ENCODE data around the gene CDPF1. TPM values are rescaled to one million over a fixed set of nuclear protein-coding genes. Genes with fewer than 3 reads are reported as not detected.

The CDPF1 gene
- total and polyA plus RNA-seq, 2 donors from 2014 or later, result 10.2 to 13.3 TPM

GRCh38 chr22:46230262-46230901, 19.7 kb downstream of the CDPF1 start:
- H3K9ac ChIP-seq (ENCODE audit: low read length in 3 of 3), result no peak overlapping the region
- H3K27me3 ChIP-seq (ENCODE audit: control insufficient read depth, insufficient read depth, low read length), result no peaks in the 10 kb centered on the region
- TF ChIP-seq CTCF (IDR thresholded peaks at IDR 0.05; ENCODE audit: borderline replicate concordance, extremely low read depth, insufficient read depth), result no peak
- no peaks in the 10 kb centered on the region for H3K4me1 ChIP-seq (ENCODE audit: control insufficient read depth in 2 of 3, insufficient read depth in 2 of 3, low read depth in 1 of 3, low read length in 3 of 3)
- no peak overlapping the region for H3K4me3 ChIP-seq (ENCODE audit: low read length in 3 of 3)
- H3K9me3 ChIP-seq (ENCODE audit: control insufficient read depth in 2 of 3, insufficient read depth in 1 of 3, low read length in 3 of 3), result no peaks in the 10 kb centered on the region
- FAIRE-seq (no peak), DNase-seq (no peak)
- H3K27ac ChIP-seq (ENCODE audit: low read depth in 2 of 2, low read length in 2 of 2), result no peak overlapping the region
- H3K36me3 ChIP-seq (ENCODE audit: control insufficient read depth in 2 of 3, insufficient read depth in 3 of 3, low read length in 3 of 3), result peaks cover 5 to 28% (median 21%) of the 10 kb centered on the region in 3 donors
- intact Hi-C loops (cut with DNase I), result no loop called here

- Histone ChIP-seq H3K9me3 (ENCODE audit: control insufficient read depth in 2 of 3, insufficient read depth in 1 of 3, low read length in 3 of 3) (no peaks in the 10 kb centered on the region), H3K9ac (ENCODE audit: low read length in 3 of 3) (no peak overlapping the region), H3K4me1 (ENCODE audit: control insufficient read depth in 2 of 3, insufficient read depth in 2 of 3, low read depth in 1 of 3, low read length in 3 of 3) (no peaks in the 10 kb centered on the region), H3K27ac (ENCODE audit: low read depth in 2 of 2, low read length in 2 of 2) (no peak overlapping the region), H3K4me3 (ENCODE audit: low read length in 3 of 3) (no peak overlapping the region), H3K36me3 (ENCODE audit: control insufficient read depth in 2 of 3, insufficient read depth in 3 of 3, low read length in 3 of 3) (peaks cover 6 to 25% (median 17%) of the 10 kb centered on the region in 3 donors), H3K27me3 (ENCODE audit: control insufficient read depth, insufficient read depth, low read length) (no peaks in the 10 kb centered on the region)
- no peak for TF ChIP-seq CTCF (IDR thresholded peaks at IDR 0.05; ENCODE audit: borderline replicate concordance, extremely low read depth, insufficient read depth)
- FAIRE-seq (no peak), DNase-seq (no peak)
- intact Hi-C loops (cut with DNase I), result no loop called here
Observed at GRCh38 chr22:46229701-46230100, 20.4 kb downstream of the CDPF1 start.

- Histone ChIP-seq H3K4me1 (ENCODE audit: control insufficient read depth in 2 of 3, insufficient read depth in 2 of 3, low read depth in 1 of 3, low read length in 3 of 3) (no peaks in the 10 kb centered on the region), H3K4me3 (ENCODE audit: low read length in 3 of 3) (no peak overlapping the region), H3K27ac (ENCODE audit: low read depth in 2 of 2, low read length in 2 of 2) (no peak overlapping the region), H3K36me3 (ENCODE audit: control insufficient read depth in 2 of 3, insufficient read depth in 3 of 3, low read length in 3 of 3) (peaks cover 6 to 26% (median 18%) of the 10 kb centered on the region in 3 donors), H3K27me3 (ENCODE audit: control insufficient read depth, insufficient read depth, low read length) (no peaks in the 10 kb centered on the region), H3K9me3 (ENCODE audit: control insufficient read depth in 2 of 3, insufficient read depth in 1 of 3, low read length in 3 of 3) (no peaks in the 10 kb centered on the region), H3K9ac (ENCODE audit: low read length in 3 of 3) (no peak overlapping the region)
- FAIRE-seq (no peak), DNase-seq (no peak)
- intact Hi-C loops (cut with DNase I), result no loop called here
- TF ChIP-seq CTCF (IDR thresholded peaks at IDR 0.05; ENCODE audit: borderline replicate concordance, extremely low read depth, insufficient read depth), result no peak
Observed at GRCh38 chr22:46226577-46226976, 23.5 kb downstream of the CDPF1 start.

GRCh38 chr22:46225631-46226030, 24.5 kb downstream of the CDPF1 start:
- Histone ChIP-seq H3K9me3 (ENCODE audit: control insufficient read depth in 2 of 3, insufficient read depth in 1 of 3, low read length in 3 of 3) (no peaks in the 10 kb centered on the region), H3K36me3 (ENCODE audit: control insufficient read depth in 2 of 3, insufficient read depth in 3 of 3, low read length in 3 of 3) (peaks cover 10 to 31% (median 21%) of the 10 kb centered on the region in 3 donors), H3K27me3 (ENCODE audit: control insufficient read depth, insufficient read depth, low read length) (no peaks in the 10 kb centered on the region), H3K9ac (ENCODE audit: low read length in 3 of 3) (no peak overlapping the region), H3K4me1 (ENCODE audit: control insufficient read depth in 2 of 3, insufficient read depth in 2 of 3, low read depth in 1 of 3, low read length in 3 of 3) (no peaks in the 10 kb centered on the region), H3K27ac (ENCODE audit: low read depth in 2 of 2, low read length in 2 of 2) (no peak overlapping the region), H3K4me3 (ENCODE audit: low read length in 3 of 3) (no peak overlapping the region)
- intact Hi-C loops (cut with DNase I), result no loop called here
- TF ChIP-seq CTCF (IDR thresholded peaks at IDR 0.05; ENCODE audit: borderline replicate concordance, extremely low read depth, insufficient read depth), result no peak
- DNase-seq, result no peak
- no peak for FAIRE-seq
